Adrenal gland (tissue), 5 donors: ENCODE measurements around the gene RDH16.

ENCODE experiments used
- CTCF ChIP-seq, 6 experiments: fragments of 450-650 bp in 4 of 6; fragments of 200-600 bp in 2 of 6; sonication (generic) in 1 of 6; IDR thresholded peaks; 1 replicate in 5 of 6; 2 replicates in 1 of 6; pipeline versions ENCODE4 v1.5.1 to v1.8.0; 2016 to 2021; ENCODE audit warnings: antibody characterized with exemption in 6 of 6, mild to moderate bottlenecking in 2 of 6, moderate library complexity in 1 of 6
- POLR2A ChIP-seq, 2 donors: fragments of 450-650 bp; IDR thresholded peaks; one replicate each; pipeline ENCODE4 v1.6.1; 2017; ENCODE audit warnings: antibody characterized with exemption in 2 of 2, mild to moderate bottlenecking in 2 of 2, moderate library complexity in 1 of 2
- donor health status: DM: no; HTN: no; CAD: no.

GRCh38 chr12:56929780-56930179, 27.6 kb downstream of the RDH16 start:
- TF ChIP-seq CTCF (IDR thresholded peaks at IDR 0.05) (no peak), POLR2A (IDR thresholded peaks at IDR 0.05) (no peak)
